ENCODE data around the gene RPP25.

DNA sequence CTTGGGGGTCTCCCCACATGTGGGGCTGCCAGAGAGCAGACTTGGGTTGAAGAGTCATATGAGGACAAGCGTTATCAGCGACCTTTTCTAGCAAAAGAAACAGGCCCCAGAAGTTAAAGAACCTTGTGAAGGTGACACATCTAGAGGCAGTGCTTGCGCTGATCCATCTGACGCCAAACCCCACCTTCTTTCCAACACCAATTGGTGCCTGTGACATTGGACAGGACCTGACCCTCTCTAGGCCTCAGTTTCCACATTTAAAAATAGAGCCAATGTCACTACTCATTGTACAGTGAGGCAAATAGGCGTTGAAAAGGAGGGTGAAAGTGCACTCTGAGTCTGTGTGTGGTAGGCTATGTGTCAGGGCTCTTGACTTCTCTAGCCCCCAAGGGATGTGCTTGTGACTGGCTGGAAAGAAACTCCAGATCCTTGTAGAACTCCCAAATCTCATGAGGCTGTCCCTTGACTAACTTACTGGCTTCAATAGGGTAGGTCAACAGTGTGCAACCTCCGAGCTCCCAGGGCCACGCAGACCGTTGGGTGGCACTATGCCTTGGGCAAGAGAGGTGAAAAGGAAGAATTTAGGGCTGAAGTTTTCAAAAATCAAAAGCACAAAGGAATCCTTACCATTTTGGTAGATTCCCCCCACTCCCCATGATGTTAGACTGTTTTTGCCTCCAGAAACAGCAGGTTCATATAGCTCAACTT lies 49.3 kb downstream of the RPP25 start:
- TF ChIP-seq CHD2 (IDR thresholded peaks at IDR 0.05; ENCODE audit: low read length, partially characterized antibody) (no peak), JUNB (IDR thresholded peaks at IDR 0.05) (no peak)
- TF ChIP-seq, protein P1, sequence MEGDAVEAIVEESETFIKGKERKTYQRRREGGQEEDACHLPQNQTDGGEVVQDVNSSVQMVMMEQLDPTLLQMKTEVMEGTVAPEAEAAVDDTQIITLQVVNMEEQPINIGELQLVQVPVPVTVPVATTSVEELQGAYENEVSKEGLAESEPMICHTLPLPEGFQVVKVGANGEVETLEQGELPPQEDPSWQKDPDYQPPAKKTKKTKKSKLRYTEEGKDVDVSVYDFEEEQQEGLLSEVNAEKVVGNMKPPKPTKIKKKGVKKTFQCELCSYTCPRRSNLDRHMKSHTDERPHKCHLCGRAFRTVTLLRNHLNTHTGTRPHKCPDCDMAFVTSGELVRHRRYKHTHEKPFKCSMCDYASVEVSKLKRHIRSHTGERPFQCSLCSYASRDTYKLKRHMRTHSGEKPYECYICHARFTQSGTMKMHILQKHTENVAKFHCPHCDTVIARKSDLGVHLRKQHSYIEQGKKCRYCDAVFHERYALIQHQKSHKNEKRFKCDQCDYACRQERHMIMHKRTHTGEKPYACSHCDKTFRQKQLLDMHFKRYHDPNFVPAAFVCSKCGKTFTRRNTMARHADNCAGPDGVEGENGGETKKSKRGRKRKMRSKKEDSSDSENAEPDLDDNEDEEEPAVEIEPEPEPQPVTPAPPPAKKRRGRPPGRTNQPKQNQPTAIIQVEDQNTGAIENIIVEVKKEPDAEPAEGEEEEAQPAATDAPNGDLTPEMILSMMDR (IDR thresholded peaks at IDR 0.05), result no peak
